ENCODE results near the gene CHCHD5.

The CHCHD5 gene

DNA sequence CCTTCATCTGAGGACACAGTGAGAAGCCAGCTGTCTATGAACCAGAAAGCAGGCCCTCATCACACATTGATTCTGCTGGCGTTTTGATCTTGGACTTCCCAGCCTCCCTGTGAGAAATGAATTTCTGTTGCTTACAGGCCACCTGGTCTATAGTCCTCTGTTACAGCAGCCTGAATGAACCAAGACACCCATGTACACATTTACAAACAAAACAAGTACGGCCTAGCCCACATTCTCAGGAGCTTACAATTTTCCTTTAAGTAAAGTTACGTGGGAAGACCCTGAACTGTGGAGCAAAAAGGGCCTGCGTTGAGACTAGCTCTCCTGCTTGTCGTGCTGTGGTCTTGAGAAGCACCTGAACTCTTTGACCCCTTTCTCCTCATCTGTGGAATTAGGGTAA, 49.3 kb downstream of the CHCHD5 start:
- TF ChIP-seq, protein P1, sequence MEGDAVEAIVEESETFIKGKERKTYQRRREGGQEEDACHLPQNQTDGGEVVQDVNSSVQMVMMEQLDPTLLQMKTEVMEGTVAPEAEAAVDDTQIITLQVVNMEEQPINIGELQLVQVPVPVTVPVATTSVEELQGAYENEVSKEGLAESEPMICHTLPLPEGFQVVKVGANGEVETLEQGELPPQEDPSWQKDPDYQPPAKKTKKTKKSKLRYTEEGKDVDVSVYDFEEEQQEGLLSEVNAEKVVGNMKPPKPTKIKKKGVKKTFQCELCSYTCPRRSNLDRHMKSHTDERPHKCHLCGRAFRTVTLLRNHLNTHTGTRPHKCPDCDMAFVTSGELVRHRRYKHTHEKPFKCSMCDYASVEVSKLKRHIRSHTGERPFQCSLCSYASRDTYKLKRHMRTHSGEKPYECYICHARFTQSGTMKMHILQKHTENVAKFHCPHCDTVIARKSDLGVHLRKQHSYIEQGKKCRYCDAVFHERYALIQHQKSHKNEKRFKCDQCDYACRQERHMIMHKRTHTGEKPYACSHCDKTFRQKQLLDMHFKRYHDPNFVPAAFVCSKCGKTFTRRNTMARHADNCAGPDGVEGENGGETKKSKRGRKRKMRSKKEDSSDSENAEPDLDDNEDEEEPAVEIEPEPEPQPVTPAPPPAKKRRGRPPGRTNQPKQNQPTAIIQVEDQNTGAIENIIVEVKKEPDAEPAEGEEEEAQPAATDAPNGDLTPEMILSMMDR (IDR thresholded peaks at IDR 0.05; ENCODE audit: unreplicated experiment in 3 of 3): no peak
- H3K36me3 Mint-ChIP-seq (ENCODE audit: low read depth): no peaks in the 10 kb centered on the region
- no peaks in the 10 kb centered on the region for H3K9me3 Mint-ChIP-seq
- H3K27ac Mint-ChIP-seq: peak overlapping the region in 2 of 3 experiments; percentile 44 to 92
- peaks cover 17% of the 10 kb centered on the region for H3K27me3 Mint-ChIP-seq (ENCODE audit: low read depth)
- no peak overlapping the region for H3K4me3 Mint-ChIP-seq
- peaks cover 19% of the 10 kb centered on the region for H3K4me1 Mint-ChIP-seq

DNA sequence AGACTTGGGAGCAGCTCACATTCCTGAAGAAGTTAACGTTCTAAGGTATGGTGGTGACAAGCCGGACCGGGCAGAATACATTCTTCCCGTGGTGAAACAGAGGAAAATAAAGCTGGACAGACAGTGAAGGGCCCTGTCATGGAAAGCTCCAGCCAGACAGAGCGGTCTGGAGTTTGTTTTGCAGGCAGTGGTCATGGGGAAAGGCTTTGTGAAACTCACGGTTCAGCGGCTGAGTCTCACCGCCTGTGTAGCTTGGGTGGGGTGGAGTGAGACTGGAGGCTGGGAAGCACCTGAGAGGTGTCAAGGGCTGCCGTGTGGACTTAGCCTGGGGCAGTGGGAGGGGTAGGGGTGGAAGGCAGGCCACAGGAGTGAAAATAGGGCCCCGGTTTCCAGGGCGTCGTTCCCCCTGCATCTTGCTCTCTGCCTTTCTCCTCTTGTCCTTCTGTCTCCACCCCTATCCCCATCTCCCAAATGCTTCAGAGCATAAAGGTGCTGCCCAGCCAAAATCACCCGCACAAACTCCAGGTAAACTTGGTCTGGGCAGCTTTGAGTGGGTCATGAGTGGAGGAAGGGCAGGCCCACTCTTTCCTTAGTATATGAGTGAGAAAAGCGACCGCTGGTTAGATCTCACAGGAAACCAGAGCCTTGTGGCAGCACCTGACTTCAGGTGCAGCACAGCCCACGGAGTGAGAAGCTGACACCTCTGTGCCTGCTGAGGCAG, 49.9 kb downstream of the CHCHD5 start:
- no peak overlapping the region for H3K4me3 Mint-ChIP-seq
- H3K4me1 Mint-ChIP-seq: peaks cover 19% of the 10 kb centered on the region
- TF ChIP-seq, protein P1 (IDR thresholded peaks at IDR 0.05; ENCODE audit: unreplicated experiment in 3 of 3): no peak

DNA sequence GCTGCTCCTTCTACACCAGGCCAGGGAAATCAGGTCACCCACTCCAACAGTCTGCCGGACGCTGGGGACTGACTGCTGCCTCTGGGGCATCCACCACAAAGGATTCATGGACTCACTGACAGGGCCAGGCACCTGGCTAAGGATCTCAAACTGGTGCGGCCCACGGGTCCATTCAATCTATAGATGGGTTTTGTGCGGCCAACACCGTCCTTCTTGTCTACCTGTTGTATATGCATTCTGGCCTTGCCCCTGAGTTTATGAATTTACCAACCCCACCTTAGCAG, 50.4 kb downstream of the CHCHD5 start:
- peaks cover 13% of the 10 kb centered on the region for H3K27me3 Mint-ChIP-seq (ENCODE audit: low read depth)
- H3K9me3 Mint-ChIP-seq: no peaks in the 10 kb centered on the region
- TF ChIP-seq, protein P1 (IDR thresholded peaks at IDR 0.05; ENCODE audit: unreplicated experiment in 3 of 3): no peak
- no peak overlapping the region for H3K4me3 Mint-ChIP-seq
- peak overlapping the region in 1 of 3 experiments; percentile 92 for H3K27ac Mint-ChIP-seq
- H3K4me1 Mint-ChIP-seq: peaks cover 19% of the 10 kb centered on the region
- H3K36me3 Mint-ChIP-seq (ENCODE audit: low read depth): no peaks in the 10 kb centered on the region

More for the DNA sequence above, 49.9 kb downstream of the CHCHD5 start:
- Mint-ChIP-seq H3K27me3 (ENCODE audit: low read depth) (peaks cover 17% of the 10 kb centered on the region), H3K36me3 (ENCODE audit: low read depth) (no peaks in the 10 kb centered on the region), H3K27ac (peak overlapping the region in 2 of 3 experiments; percentile 44 to 92), H3K9me3 (no peaks in the 10 kb centered on the region)

DNA sequence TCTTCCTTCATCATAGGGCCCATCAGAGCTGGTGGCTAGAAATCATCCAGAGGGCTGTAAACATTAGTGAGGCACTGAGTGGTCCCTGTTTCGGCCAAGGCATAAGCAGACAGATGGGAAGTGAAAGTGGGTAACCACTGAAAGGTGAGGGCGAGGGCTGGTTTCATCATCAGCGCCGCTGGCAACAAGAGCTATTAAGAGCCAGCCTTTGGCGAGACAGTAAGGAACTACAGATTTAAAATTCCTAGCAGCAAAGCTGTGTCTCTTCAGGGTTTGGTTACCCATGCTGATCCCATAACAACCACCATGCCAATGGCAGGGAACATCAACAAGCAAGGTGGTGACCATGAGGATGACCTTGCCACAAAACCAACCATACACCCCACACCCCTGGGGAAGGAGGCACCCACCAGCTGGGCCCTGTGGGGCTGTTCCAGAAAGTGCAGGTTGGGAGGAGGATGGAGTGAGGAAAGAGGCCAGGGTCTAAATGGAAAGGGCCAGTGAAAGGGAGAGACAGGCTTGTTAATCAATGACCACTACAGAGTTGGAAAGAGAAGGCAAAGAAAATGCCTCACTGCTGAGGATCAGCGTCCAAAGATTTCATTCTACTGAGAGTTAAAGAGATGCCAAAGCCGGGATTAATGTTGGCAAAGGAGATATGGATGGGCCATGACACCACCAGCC, 52.3 kb downstream of the CHCHD5 start:
- peak overlapping the region in 1 of 3 experiments; percentile 82 for H3K27ac Mint-ChIP-seq
- H3K4me3 Mint-ChIP-seq: no peak overlapping the region
- H3K4me1 Mint-ChIP-seq: peaks cover 3% of the 10 kb centered on the region
- no peaks in the 10 kb centered on the region for H3K9me3 Mint-ChIP-seq
- H3K36me3 Mint-ChIP-seq (ENCODE audit: low read depth): no peaks in the 10 kb centered on the region
- peaks cover 13% of the 10 kb centered on the region for H3K27me3 Mint-ChIP-seq (ENCODE audit: low read depth)
- TF ChIP-seq, protein P1 (IDR thresholded peaks at IDR 0.05; ENCODE audit: unreplicated experiment in 3 of 3): no peak

DNA sequence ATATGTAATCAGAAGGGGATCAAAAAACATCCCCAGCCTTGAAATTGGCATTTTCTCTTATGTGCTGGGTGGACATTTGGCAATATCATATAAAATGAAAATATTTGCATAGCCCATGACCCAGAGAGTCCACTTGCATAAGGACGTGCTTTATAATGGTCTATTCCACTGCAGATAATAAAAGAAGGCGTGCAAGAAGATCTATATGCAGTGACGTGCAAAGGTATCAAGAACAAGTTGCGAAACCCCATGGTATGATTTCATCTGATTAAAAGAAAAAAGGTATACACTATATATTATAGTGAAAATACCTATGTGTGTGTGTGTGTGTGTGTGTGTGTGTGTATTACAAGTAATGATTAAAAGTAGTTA, 52.9 kb downstream of the CHCHD5 start:
- TF ChIP-seq, protein P1 (IDR thresholded peaks at IDR 0.05; ENCODE audit: unreplicated experiment in 3 of 3): no peak
- H3K9me3 Mint-ChIP-seq: no peaks in the 10 kb centered on the region

More for the DNA sequence above, 52.9 kb downstream of the CHCHD5 start:
- H3K36me3 Mint-ChIP-seq (ENCODE audit: low read depth): no peaks in the 10 kb centered on the region
- no peaks in the 10 kb centered on the region for H3K4me1 Mint-ChIP-seq
- H3K27ac Mint-ChIP-seq: peak overlapping the region in 1 of 3 experiments; percentile 82
- peaks cover 13% of the 10 kb centered on the region for H3K27me3 Mint-ChIP-seq (ENCODE audit: low read depth)
- H3K4me3 Mint-ChIP-seq: no peak overlapping the region

Measured in nephron (organoid).